WTC11 (cell line): ENCODE measurements around the gene CLPTM1L. TPM values are rescaled to one million over a fixed set of nuclear protein-coding genes. Genes with fewer than 3 reads are reported as not detected.

Experiments
- ATAC-seq: fragments of 200-7000 bp; cut with Tn5 transposase; 2 replicates; pipeline ENCODE4 v1.10.0; 2021; ENCODE audit warnings: mild to moderate bottlenecking, moderate library complexity
- CTCF ChIA-PET: fragments of 300-600 bp; sonication (Branson Sonifier 250); formaldehyde crosslinking; loops from one replicate; lab custom pipeline; 2021; ENCODE audit warnings: antibody characterized with exemption; lab: Charles Lee
- POLR2A ChIA-PET: fragments of 350-600 bp; sonication (Branson Sonifier 250); formaldehyde crosslinking; loops from one replicate; lab custom pipeline; 2021; ENCODE audit warnings: antibody characterized with exemption; lab: Charles Lee
- DNase-seq: peaks from one replicate; pipeline ENCODE4 v3.0.0; 2021; ENCODE audit warnings: low spot score
- H3K27ac Mint-ChIP-seq: 2 replicates; pipeline ENCODE4 v1.8.0; 2021; ENCODE audit warnings: mixed read lengths
- H3K27me3 Mint-ChIP-seq: 2 replicates; pipeline ENCODE4 v1.8.0; 2021; ENCODE audit warnings: low read depth, mild to moderate bottlenecking, moderate library complexity, mixed read lengths
- H3K36me3 Mint-ChIP-seq: 2 replicates; pipeline ENCODE4 v1.8.0; 2021; ENCODE audit warnings: mixed read lengths
- H3K4me1 Mint-ChIP-seq: 2 replicates; pipeline ENCODE4 v1.8.0; 2022; ENCODE audit warnings: mixed read lengths
- H3K4me3 Mint-ChIP-seq: 2 replicates; pipeline ENCODE4 v1.8.0; 2021; ENCODE audit warnings: mild to moderate bottlenecking, moderate library complexity, mixed read lengths
- H3K9me3 Mint-ChIP-seq: 2 replicates; pipeline ENCODE4 v1.8.0; 2021; ENCODE audit warnings: mixed read lengths
- CREB1 ChIP-seq: sonication (generic); formaldehyde crosslinking; IDR thresholded peaks from 2 replicates; pipeline ENCODE4 v1.8.0; 2023; ENCODE audit warnings: mild to moderate bottlenecking, missing genetic modification reagents
- ETV6 ChIP-seq: sonication (generic); formaldehyde crosslinking; IDR thresholded peaks from 2 replicates; pipeline ENCODE4 v1.8.1; 2022; ENCODE audit warnings: mild to moderate bottlenecking, missing genetic modification reagents
- FOXP1 ChIP-seq: sonication (generic); formaldehyde crosslinking; IDR thresholded peaks from 2 replicates; pipeline ENCODE4 v1.8.0; 2022; ENCODE audit warnings: missing genetic modification reagents, mild to moderate bottlenecking, moderate library complexity, borderline replicate concordance
- GRHL2 ChIP-seq: fragments of 250-450 bp; sonication (Bioruptor Pico); IDR thresholded peaks from 2 replicates; pipeline ENCODE4 v1.8.0; 2022; ENCODE audit warnings: mild to moderate bottlenecking, moderate library complexity; ENCODE audit not compliant: insufficient replicate concordance, severe bottlenecking
- MXD4 ChIP-seq: fragments of 250-450 bp; sonication (Bioruptor Pico); IDR thresholded peaks from 2 replicates; pipeline ENCODE4 v1.8.0; 2021; ENCODE audit warnings: mild to moderate bottlenecking, moderate library complexity, borderline replicate concordance
- NFATC4 ChIP-seq: fragments of 250-450 bp; sonication (Bioruptor Pico); IDR thresholded peaks from 2 replicates; pipeline ENCODE4 v1.9.0; 2021; ENCODE audit warnings: mild to moderate bottlenecking
- NFE2L1 ChIP-seq: sonication (generic); formaldehyde crosslinking; IDR thresholded peaks from 2 replicates; pipeline ENCODE4 v1.8.1; 2023; ENCODE audit warnings: missing genetic modification reagents
- NFYB ChIP-seq: sonication (generic); formaldehyde crosslinking; conservative IDR thresholded peaks from 2 replicates; pipeline ENCODE4 v1.8.0; 2022; ENCODE audit warnings: low read depth, missing genetic modification reagents
- NR3C1 ChIP-seq: sonication (generic); formaldehyde crosslinking; conservative IDR thresholded peaks from 2 replicates; pipeline ENCODE4 v1.8.1; 2023; ENCODE audit warnings: low read depth, mild to moderate bottlenecking, missing genetic modification reagents
- TEAD1 ChIP-seq: sonication (generic); formaldehyde crosslinking; IDR thresholded peaks from 2 replicates; pipeline ENCODE4 v1.8.0; 2022; ENCODE audit warnings: mild to moderate bottlenecking, missing genetic modification reagents
- ZNF138 ChIP-seq: sonication (generic); formaldehyde crosslinking; conservative IDR thresholded peaks from 2 replicates; pipeline ENCODE4 v1.8.1; 2022; ENCODE audit warnings: mild to moderate bottlenecking, moderate library complexity, missing genetic modification reagents
- ZNF219 ChIP-seq: sonication (generic); formaldehyde crosslinking; IDR thresholded peaks from 2 replicates; pipeline ENCODE4 v1.8.0; 2023; ENCODE audit warnings: missing genetic modification reagents, mild to moderate bottlenecking, borderline replicate concordance
- ZNF263 ChIP-seq: sonication (generic); formaldehyde crosslinking; IDR thresholded peaks from 2 replicates; pipeline ENCODE4 v1.8.1; 2022; ENCODE audit warnings: low read depth, mild to moderate bottlenecking, moderate library complexity, missing genetic modification reagents
- ZNF317 ChIP-seq: sonication (generic); formaldehyde crosslinking; IDR thresholded peaks from 2 replicates; pipeline ENCODE4 v1.8.1; 2023; ENCODE audit warnings: low read depth, mild to moderate bottlenecking, moderate library complexity, missing genetic modification reagents, borderline replicate concordance
- ZNF671 ChIP-seq: fragments of 250-450 bp; sonication (Bioruptor Pico); IDR thresholded peaks from 2 replicates; pipeline ENCODE4 v1.8.0; 2021; ENCODE audit warnings: mild to moderate bottlenecking
- total RNA-seq: library from RNA; stranded (reverse); gene quantifications from 3 replicates; pipeline ENCODE4 v1.2.3, GENCODE V29; 2021
- TF ChIP-seq, protein P1 (sequence below): fragments of 250-450 bp; sonication (Bioruptor Pico); IDR thresholded peaks from 2 replicates; pipeline ENCODE4 v1.9.0; 2021; ENCODE audit warnings: mild to moderate bottlenecking, borderline replicate concordance
- TF ChIP-seq, protein P2 (sequence below): sonication (generic); formaldehyde crosslinking; IDR thresholded peaks from 2 replicates; pipeline ENCODE4 v1.8.1; 2022; ENCODE audit warnings: mild to moderate bottlenecking, moderate library complexity, missing genetic modification reagents
- TF ChIP-seq, protein P3 (sequence below): fragments of 250-450 bp; sonication (Bioruptor Pico); IDR thresholded peaks from 2 replicates; pipeline ENCODE4 v1.8.0; 2021; ENCODE audit warnings: mild to moderate bottlenecking
- TF ChIP-seq, protein P4 (sequence below): sonication (generic); formaldehyde crosslinking; IDR thresholded peaks from 2 replicates; pipeline ENCODE4 v1.8.1; 2023; ENCODE audit warnings: mild to moderate bottlenecking, moderate library complexity, missing genetic modification reagents
- TF ChIP-seq, protein P5 (sequence below): sonication (generic); formaldehyde crosslinking; IDR thresholded peaks from 2 replicates; pipeline ENCODE4 v1.8.0; 2022; ENCODE audit warnings: mild to moderate bottlenecking, missing genetic modification reagents
- TF ChIP-seq, protein P6 (sequence below): fragments of 250-450 bp; sonication (Bioruptor Pico); IDR thresholded peaks from 2 replicates; pipeline ENCODE4 v2.1.2; 2022; ENCODE audit warnings: mild to moderate bottlenecking, moderate library complexity
- TF ChIP-seq, protein P7 (sequence below): sonication (generic); formaldehyde crosslinking; IDR thresholded peaks from 2 replicates; pipeline ENCODE4 v1.8.0; 2022; ENCODE audit warnings: mild to moderate bottlenecking, missing genetic modification reagents

CLPTM1L gene
- total RNA-seq, 1 experiment from 2014 or later = 92.8 TPM

DNA sequence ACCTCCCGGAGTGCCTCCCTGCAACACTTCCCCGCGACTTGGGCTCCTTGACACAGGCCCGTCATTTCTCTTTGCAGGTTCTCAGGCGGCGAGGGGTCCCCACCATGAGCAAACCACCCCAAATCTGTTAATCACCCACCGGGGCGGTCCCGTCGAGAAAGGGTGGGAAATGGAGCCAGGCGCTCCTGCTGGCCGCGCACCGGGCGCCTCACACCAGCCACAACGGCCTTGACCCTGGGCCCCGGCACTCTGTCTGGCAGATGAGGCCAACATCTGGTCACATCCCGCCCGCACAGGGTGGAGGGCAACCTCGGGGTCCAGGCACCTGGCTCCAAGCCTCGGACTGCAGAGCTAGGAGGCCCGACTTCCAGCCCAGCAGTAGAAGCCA lies 49.3 kb downstream of the CLPTM1L start:
- Mint-ChIP-seq H3K27me3 (peaks cover 10% of the 10 kb centered on the region), H3K36me3 (no peaks in the 10 kb centered on the region; the same call in 1 of the 2 replicates)
- POLR2A ChIA-PET = interaction anchor here (1.5 kb wide), 1 partner anchor 43 kb away, joined by 3 read pairs; no protein-coding TSS in a partner anchor

DNA sequence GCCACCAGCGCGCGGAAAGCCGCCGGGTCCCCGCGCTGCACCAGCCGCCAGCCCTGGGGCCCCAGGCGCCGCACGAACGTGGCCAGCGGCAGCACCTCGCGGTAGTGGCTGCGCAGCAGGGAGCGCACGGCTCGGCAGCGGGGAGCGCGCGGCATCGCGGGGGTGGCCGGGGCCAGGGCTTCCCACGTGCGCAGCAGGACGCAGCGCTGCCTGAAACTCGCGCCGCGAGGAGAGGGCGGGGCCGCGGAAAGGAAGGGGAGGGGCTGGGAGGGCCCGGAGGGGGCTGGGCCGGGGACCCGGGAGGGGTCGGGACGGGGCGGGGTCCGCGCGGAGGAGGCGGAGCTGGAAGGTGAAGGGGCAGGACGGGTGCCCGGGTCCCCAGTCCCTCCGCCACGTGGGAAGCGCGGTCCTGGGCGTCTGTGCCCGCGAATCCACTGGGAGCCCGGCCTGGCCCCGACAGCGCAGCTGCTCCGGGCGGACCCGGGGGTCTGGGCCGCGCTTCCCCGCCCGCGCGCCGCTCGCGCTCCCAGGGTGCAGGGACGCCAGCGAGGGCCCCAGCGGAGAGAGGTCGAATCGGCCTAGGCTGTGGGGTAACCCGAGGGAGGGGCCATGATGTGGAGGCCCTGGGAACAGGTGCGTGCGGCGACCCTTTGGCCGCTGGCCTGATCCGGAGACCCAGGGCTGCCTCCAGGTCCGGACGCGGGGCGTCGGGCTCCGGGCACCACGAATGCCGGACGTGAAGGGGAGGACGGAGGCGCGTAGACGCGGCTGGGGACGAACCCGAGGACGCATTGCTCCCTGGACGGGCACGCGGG lies 49.9 kb downstream of the CLPTM1L start, which contains the start of gene TERT:
TSS of gene TERT (minus strand) at position 234 of the 815 bp plus-strand sequence. CDS start at position 155, 79 bp downstream.
- peaks cover 10% of the 10 kb centered on the region for H3K27me3 Mint-ChIP-seq
- H3K27ac Mint-ChIP-seq = no peak within 1 kb of the TSS
- ChIA-PET POLR2A (interaction anchor here (1.5 kb wide), 1 partner anchor 43 kb away, joined by 3 read pairs; no protein-coding TSS in a partner anchor), CTCF (interaction anchor here (0.6 to 2.2 kb wide), 7 partner anchors 18 to 314 kb away, joined by 3 to 9 read pairs (median 3); no protein-coding TSS in a partner anchor)
- peak within 1 kb of the TSS; percentile 68 for H3K4me3 Mint-ChIP-seq
- DNase-seq (peak; percentile 88), ATAC-seq (peak; percentile 82)
- H3K4me1 Mint-ChIP-seq = peaks cover 13% of the 10 kb centered on the region
- no peaks in the 10 kb centered on the region for H3K9me3 Mint-ChIP-seq
- no peaks in the 10 kb centered on the region; the same call in 1 of the 2 replicates for H3K36me3 Mint-ChIP-seq
- no peak for TF ChIP-seq ZNF317 (CRISPR knock-in tag)
- TF ChIP-seq NFATC4 (CRISPR knock-in tag) = no peak
- TF ChIP-seq MXD4 (CRISPR knock-in tag) = no peak
- TF ChIP-seq, protein P1, sequence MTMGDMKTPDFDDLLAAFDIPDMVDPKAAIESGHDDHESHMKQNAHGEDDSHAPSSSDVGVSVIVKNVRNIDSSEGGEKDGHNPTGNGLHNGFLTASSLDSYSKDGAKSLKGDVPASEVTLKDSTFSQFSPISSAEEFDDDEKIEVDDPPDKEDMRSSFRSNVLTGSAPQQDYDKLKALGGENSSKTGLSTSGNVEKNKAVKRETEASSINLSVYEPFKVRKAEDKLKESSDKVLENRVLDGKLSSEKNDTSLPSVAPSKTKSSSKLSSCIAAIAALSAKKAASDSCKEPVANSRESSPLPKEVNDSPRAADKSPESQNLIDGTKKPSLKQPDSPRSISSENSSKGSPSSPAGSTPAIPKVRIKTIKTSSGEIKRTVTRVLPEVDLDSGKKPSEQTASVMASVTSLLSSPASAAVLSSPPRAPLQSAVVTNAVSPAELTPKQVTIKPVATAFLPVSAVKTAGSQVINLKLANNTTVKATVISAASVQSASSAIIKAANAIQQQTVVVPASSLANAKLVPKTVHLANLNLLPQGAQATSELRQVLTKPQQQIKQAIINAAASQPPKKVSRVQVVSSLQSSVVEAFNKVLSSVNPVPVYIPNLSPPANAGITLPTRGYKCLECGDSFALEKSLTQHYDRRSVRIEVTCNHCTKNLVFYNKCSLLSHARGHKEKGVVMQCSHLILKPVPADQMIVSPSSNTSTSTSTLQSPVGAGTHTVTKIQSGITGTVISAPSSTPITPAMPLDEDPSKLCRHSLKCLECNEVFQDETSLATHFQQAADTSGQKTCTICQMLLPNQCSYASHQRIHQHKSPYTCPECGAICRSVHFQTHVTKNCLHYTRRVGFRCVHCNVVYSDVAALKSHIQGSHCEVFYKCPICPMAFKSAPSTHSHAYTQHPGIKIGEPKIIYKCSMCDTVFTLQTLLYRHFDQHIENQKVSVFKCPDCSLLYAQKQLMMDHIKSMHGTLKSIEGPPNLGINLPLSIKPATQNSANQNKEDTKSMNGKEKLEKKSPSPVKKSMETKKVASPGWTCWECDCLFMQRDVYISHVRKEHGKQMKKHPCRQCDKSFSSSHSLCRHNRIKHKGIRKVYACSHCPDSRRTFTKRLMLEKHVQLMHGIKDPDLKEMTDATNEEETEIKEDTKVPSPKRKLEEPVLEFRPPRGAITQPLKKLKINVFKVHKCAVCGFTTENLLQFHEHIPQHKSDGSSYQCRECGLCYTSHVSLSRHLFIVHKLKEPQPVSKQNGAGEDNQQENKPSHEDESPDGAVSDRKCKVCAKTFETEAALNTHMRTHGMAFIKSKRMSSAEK = no peak
- TF ChIP-seq NR3C1 (CRISPR knock-in tag) = no peak
- TF ChIP-seq ZNF671 = no peak
- TF ChIP-seq, protein P2, sequence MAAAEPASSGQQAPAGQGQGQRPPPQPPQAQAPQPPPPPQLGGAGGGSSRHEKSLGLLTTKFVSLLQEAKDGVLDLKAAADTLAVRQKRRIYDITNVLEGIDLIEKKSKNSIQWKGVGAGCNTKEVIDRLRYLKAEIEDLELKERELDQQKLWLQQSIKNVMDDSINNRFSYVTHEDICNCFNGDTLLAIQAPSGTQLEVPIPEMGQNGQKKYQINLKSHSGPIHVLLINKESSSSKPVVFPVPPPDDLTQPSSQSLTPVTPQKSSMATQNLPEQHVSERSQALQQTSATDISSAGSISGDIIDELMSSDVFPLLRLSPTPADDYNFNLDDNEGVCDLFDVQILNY (CRISPR knock-in tag) = peak; percentile 17; the same call in 1 of the 2 replicates
- 0 out of 2 replicates have a peak, but pooled peaks have one; percentile 4 for TF ChIP-seq NFYB (CRISPR knock-in tag)
- no peak for TF ChIP-seq ZNF263 (CRISPR knock-in tag)
- no peak for TF ChIP-seq CREB1 (CRISPR knock-in tag)
- no peak for TF ChIP-seq ETV6
- TF ChIP-seq, protein P3, sequence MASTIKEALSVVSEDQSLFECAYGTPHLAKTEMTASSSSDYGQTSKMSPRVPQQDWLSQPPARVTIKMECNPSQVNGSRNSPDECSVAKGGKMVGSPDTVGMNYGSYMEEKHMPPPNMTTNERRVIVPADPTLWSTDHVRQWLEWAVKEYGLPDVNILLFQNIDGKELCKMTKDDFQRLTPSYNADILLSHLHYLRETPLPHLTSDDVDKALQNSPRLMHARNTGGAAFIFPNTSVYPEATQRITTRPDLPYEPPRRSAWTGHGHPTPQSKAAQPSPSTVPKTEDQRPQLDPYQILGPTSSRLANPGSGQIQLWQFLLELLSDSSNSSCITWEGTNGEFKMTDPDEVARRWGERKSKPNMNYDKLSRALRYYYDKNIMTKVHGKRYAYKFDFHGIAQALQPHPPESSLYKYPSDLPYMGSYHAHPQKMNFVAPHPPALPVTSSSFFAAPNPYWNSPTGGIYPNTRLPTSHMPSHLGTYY (CRISPR knock-in tag) = no peak
- no peak for TF ChIP-seq ZNF219 (CRISPR knock-in tag)
- TF ChIP-seq, protein P4, sequence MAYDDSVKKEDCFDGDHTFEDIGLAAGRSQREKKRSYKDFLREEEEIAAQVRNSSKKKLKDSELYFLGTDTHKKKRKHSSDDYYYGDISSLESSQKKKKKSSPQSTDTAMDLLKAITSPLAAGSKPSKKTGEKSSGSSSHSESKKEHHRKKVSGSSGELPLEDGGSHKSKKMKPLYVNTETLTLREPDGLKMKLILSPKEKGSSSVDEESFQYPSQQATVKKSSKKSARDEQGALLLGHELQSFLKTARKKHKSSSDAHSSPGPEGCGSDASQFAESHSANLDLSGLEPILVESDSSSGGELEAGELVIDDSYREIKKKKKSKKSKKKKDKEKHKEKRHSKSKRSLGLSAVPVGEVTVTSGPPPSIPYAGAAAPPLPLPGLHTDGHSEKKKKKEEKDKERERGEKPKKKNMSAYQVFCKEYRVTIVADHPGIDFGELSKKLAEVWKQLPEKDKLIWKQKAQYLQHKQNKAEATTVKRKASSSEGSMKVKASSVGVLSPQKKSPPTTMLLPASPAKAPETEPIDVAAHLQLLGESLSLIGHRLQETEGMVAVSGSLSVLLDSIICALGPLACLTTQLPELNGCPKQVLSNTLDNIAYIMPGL = 0 out of 2 replicates have a peak, but pooled peaks have one; percentile 19
- no peak; the same call in 1 of the 2 replicates for TF ChIP-seq FOXP1 (CRISPR knock-in tag)
- TF ChIP-seq ZNF138 (CRISPR knock-in tag) = 0 out of 2 replicates have a peak, but pooled peaks have one; percentile 39
- TF ChIP-seq, protein P5, sequence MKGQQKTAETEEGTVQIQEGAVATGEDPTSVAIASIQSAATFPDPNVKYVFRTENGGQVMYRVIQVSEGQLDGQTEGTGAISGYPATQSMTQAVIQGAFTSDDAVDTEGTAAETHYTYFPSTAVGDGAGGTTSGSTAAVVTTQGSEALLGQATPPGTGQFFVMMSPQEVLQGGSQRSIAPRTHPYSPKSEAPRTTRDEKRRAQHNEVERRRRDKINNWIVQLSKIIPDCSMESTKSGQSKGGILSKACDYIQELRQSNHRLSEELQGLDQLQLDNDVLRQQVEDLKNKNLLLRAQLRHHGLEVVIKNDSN (CRISPR knock-in tag) = no peak
- TF ChIP-seq NFE2L1 (CRISPR knock-in tag) = no peak; the same call in 1 of the 2 replicates
- no peak for TF ChIP-seq GRHL2
- TF ChIP-seq, protein P6, sequence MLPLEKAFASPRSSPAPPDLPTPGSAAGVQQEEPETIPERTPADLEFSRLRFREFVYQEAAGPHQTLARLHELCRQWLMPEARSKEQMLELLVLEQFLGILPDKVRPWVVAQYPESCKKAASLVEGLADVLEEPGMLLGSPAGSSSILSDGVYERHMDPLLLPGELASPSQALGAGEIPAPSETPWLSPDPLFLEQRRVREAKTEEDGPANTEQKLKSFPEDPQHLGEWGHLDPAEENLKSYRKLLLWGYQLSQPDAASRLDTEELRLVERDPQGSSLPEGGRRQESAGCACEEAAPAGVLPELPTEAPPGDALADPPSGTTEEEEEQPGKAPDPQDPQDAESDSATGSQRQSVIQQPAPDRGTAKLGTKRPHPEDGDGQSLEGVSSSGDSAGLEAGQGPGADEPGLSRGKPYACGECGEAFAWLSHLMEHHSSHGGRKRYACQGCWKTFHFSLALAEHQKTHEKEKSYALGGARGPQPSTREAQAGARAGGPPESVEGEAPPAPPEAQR = no peak

More for the DNA sequence above, 49.3 kb downstream of the CLPTM1L start:
- TF ChIP-seq TEAD1 (CRISPR knock-in tag) = no peak
- TF ChIP-seq, protein P7, sequence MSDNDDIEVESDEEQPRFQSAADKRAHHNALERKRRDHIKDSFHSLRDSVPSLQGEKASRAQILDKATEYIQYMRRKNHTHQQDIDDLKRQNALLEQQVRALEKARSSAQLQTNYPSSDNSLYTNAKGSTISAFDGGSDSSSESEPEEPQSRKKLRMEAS = 0 out of 2 replicates have a peak, but pooled peaks have one; percentile 12
- Mint-ChIP-seq H3K4me3 (peak overlapping the region; percentile 68), H3K27ac (no peak overlapping the region), H3K4me1 (peaks cover 13% of the 10 kb centered on the region), H3K9me3 (no peaks in the 10 kb centered on the region)
- DNase-seq = no peak
- CTCF ChIA-PET = interaction anchor here (0.6 to 2.2 kb wide), 5 partner anchors 17 to 314 kb away, joined by 3 to 9 read pairs (median 3); no protein-coding TSS in a partner anchor
- no peak for ATAC-seq
